Measurements from ENCODE around the gene ROCK2. TPM values are rescaled to one million over a fixed set of nuclear protein-coding genes. Genes with fewer than 3 reads are reported as not detected.

The ROCK2 gene
- total RNA-seq, 4 donors from 2014 or later, result 21.8 to 54.0 (median 26.6) TPM

DNA sequence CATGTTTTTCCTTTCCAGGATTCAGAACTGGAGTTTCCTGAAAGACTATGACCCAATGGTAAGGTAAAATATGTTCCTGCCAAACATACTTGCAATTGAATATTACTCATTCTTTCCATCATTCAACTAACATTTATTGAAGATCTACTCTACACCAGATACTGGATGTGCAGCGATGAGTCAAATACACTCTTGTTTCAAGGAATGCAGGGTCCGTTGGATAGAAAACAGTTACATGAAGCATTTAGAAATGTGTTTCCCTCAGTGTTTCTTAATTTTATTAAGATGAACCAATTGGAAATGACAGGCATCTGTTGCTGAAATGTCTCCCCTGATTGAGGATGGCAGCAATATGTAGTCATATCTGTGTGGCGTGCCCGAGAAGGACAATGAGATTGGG lies 203.9 kb downstream of the ROCK2 start:
- Histone ChIP-seq H3K9me3 (no peaks in the 10 kb centered on the region), H3K27me3 (peaks cover 6% of the 10 kb centered on the region), H3K36me3 (no peaks in the 10 kb centered on the region), H3K27ac (no peak overlapping the region), H3K4me1 (no peaks in the 10 kb centered on the region), H3K4me3 (no peak overlapping the region)
- TF ChIP-seq EP300 (IDR thresholded peaks at IDR 0.05) (no peak), POLR2AphosphoS5 (IDR thresholded peaks at IDR 0.05) (no peak), POLR2A (IDR thresholded peaks at IDR 0.05) (no peak), CTCF (IDR thresholded peaks at IDR 0.05) (no peak)
- DNase-seq (ENCODE audit: low spot score in 2 of 2), result no peak
- 69% methylated on average over 4 of the region's 4 CpGs for WGBS

DNA sequence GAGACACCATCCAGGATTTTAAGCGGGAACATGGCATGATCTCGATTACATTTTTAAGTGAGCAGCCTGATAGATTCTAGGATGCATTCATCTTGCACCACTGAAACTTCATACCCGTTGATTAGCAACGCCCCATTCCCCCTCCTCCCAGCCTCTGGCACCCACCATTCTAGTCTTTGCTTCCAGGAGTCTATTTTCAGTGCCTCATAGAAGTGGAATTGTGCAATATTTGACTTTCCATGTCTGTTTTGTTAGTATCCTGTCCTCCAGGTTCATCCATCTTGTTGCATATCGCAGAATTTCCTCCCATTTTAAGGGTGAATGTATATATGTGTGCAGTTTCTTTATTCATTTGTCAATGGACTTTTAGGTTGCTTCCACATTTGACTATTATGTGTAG lies 210.1 kb downstream of the ROCK2 start:
- no peaks in the 10 kb centered on the region for H3K36me3 ChIP-seq
- no peaks in the 10 kb centered on the region for H3K9me3 ChIP-seq
- no peak overlapping the region for H3K4me3 ChIP-seq
- H3K27me3 ChIP-seq, result no peaks in the 10 kb centered on the region
- TF ChIP-seq EP300 (IDR thresholded peaks at IDR 0.05) (no peak), POLR2AphosphoS5 (IDR thresholded peaks at IDR 0.05) (no peak), CTCF (IDR thresholded peaks at IDR 0.05) (no peak), POLR2A (IDR thresholded peaks at IDR 0.05) (no peak)
- no peak for DNase-seq (ENCODE audit: low spot score in 2 of 2)
- H3K4me1 ChIP-seq, result peaks cover 32% of the 10 kb centered on the region
- 86% methylated on average over 5 of the region's 5 CpGs for WGBS
- no peak overlapping the region for H3K27ac ChIP-seq

GRCh38 chr2:11133936-11134320 lies 210.5 kb downstream of the ROCK2 start:
- Histone ChIP-seq H3K4me3 (peak overlapping the region; percentile 56), H3K36me3 (no peaks in the 10 kb centered on the region), H3K27me3 (no peaks in the 10 kb centered on the region), H3K9me3 (no peaks in the 10 kb centered on the region), H3K4me1 (peaks cover 34% of the 10 kb centered on the region), H3K27ac (no peak overlapping the region)
- no peak for DNase-seq (ENCODE audit: low spot score in 2 of 2)
- no peak for TF ChIP-seq POLR2AphosphoS5 (IDR thresholded peaks at IDR 0.05)
- TF ChIP-seq EP300 (IDR thresholded peaks at IDR 0.05), result no peak
- TF ChIP-seq POLR2A (IDR thresholded peaks at IDR 0.05), result no peak
- TF ChIP-seq CTCF (IDR thresholded peaks at IDR 0.05), result no peak
- 81% methylated on average over 8 of the region's 8 CpGs for WGBS

DNA sequence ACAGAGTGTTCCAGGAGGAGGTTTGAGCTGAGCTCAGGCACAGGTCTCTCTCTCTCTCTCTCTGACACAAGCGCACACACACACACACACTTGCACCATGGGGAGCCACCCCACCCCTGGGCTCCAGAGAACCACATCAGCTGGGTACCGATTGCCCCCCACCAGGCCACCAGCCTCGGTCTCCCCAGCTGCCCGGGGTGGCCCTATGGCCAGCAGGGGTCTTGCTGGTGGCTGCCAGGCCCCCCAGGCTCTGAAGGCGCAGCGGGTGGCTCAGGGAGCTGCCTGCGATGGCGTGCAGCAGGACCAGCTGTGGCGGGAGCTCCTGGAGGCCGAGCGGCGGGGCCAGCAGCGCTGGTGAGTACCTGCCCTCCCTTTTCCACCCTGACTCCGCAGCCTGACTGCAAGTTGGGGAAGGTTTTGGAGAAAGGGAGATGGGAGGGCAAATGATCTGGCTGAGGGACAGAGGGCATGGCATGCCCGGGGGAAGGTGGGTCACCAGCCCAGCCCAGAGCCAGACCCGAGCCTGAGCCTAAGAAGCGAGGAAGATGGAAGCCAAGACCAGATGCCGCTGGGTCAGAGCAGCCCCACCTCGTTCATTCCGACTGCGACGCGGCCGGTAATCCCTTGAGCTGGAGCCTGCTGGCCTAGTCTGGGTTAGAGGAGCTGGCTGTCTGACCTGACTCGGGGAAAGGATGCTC lies 211.0 kb downstream of the ROCK2 start:
- no peak for TF ChIP-seq CTCF (IDR thresholded peaks at IDR 0.05)
- TF ChIP-seq POLR2A (IDR thresholded peaks at IDR 0.05), result no peak
- no peak for TF ChIP-seq POLR2AphosphoS5 (IDR thresholded peaks at IDR 0.05)
- no peak for TF ChIP-seq EP300 (IDR thresholded peaks at IDR 0.05)
- no peak overlapping the region for H3K27ac ChIP-seq
- H3K4me1 ChIP-seq, result peaks cover 34% of the 10 kb centered on the region
- WGBS, result 23% methylated on average over 14 of the region's 25 CpGs
- no peak for DNase-seq (ENCODE audit: low spot score in 2 of 2)
- no peaks in the 10 kb centered on the region for H3K9me3 ChIP-seq
- H3K36me3 ChIP-seq, result no peaks in the 10 kb centered on the region
- peak overlapping the region; percentile 56 for H3K4me3 ChIP-seq
- no peaks in the 10 kb centered on the region for H3K27me3 ChIP-seq

DNA sequence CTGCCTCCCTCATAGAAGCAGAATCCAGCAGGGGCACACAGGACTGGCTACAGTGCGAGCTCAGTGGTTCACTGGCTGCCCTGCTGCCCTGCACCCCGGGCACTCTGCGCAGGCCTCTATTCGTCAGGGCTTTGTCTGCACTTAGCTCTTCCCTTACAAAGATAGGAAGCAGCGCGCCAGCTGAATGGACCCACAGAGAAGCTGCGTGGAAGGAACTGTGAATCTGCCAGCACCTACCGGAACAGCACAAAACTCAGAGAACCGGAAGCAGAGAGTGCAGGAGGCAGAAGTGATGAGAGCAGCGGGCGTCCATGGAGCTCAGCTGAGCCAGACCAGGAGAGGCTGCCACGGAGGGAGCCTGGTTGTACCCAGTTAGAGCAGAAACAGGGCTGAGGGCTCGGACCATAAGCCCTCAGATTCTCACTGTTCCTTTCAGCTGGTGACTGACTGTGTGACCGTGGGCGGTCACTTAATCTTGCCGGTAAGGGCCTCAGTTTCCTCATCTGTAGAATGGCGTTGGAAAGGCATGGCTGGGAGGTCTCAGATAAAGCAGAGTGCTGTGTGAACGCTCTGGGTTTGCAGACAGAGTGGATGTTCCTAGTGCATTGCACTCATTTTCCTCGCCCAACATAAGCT lies 212.3 kb downstream of the ROCK2 start:
- WGBS, result 73% methylated on average over 18 of the region's 19 CpGs
- TF ChIP-seq POLR2AphosphoS5 (IDR thresholded peaks at IDR 0.05) (no peak), EP300 (IDR thresholded peaks at IDR 0.05) (no peak), POLR2A (IDR thresholded peaks at IDR 0.05) (no peak), CTCF (IDR thresholded peaks at IDR 0.05) (no peak)
- Histone ChIP-seq H3K4me3 (peak overlapping the region; percentile 56), H3K4me1 (peaks cover 34% of the 10 kb centered on the region), H3K36me3 (no peaks in the 10 kb centered on the region), H3K27ac (no peak overlapping the region), H3K27me3 (no peaks in the 10 kb centered on the region), H3K9me3 (no peaks in the 10 kb centered on the region)
- DNase-seq (ENCODE audit: low spot score in 2 of 2), result no peak
